Gastroesophageal sphincter (tissue), 4 donors: Measurements from ENCODE around the gene C1GALT1C1L. TPM values are rescaled to one million over a fixed set of nuclear protein-coding genes. Genes with fewer than 3 reads are reported as not detected.
"Not testable (repeated sequence)": the region's sequence is repeated elsewhere in the genome, so short reads cannot be mapped to it uniquely, and the experiment has no call there.

Experiments
- ATAC-seq: fragments of 150-250 bp; one replicate; pipeline ENCODE4 v1.9.1; 2016; ENCODE audit warnings: mild to moderate bottlenecking, moderate library complexity
- H3K27ac ChIP-seq, 4 donors: fragments of 200-600 bp; sonication (generic) in 3 of 4; 1 replicate in 3 of 4; 2 replicates in 1 of 4; pipeline ENCODE4 v1.5.1; 2016 to 2019
- H3K27me3 ChIP-seq: fragments of 200-600 bp; sonication (generic); one replicate; pipeline ENCODE4 v1.5.1; 2019
- H3K36me3 ChIP-seq, 2 donors: fragments of 200-600 bp; sonication (generic); one replicate each; pipeline ENCODE4 v1.5.1; 2019; ENCODE audit warnings: control low read depth in 1 of 2
- H3K4me1 ChIP-seq, 3 donors: fragments of 200-600 bp; sonication (generic); 1 replicate in 2 of 3; 2 replicates in 1 of 3; pipeline ENCODE4 v1.5.1; 2016 to 2019; ENCODE audit warnings: control low read depth in 2 of 3
- H3K4me3 ChIP-seq, 2 donors: fragments of 200-600 bp; sonication (generic); one replicate each; pipeline ENCODE4 v1.5.1; 2019; ENCODE audit warnings: mild to moderate bottlenecking in 1 of 2, moderate library complexity in 1 of 2
- H3K9me3 ChIP-seq, 3 donors: fragments of 200-600 bp; sonication (generic); one replicate each; pipeline ENCODE4 v1.5.1; 2017 to 2019; ENCODE audit warnings: control low read depth in 2 of 3
- CTCF ChIP-seq, 4 experiments: fragments of 200-600 bp in 2 of 4; fragments of 450-650 bp in 2 of 4; sonication (generic) in 1 of 4; IDR thresholded peaks; one replicate each; pipeline ENCODE4 v1.5.1; 2017 to 2019; ENCODE audit warnings: antibody characterized with exemption in 4 of 4, mild to moderate bottlenecking in 2 of 4, moderate library complexity in 2 of 4
- EP300 ChIP-seq: sonication (generic); formaldehyde crosslinking; IDR thresholded peaks from one replicate; pipeline ENCODE4 v1.6.1; 2017; ENCODE audit warnings: antibody characterized with exemption, mild to moderate bottlenecking
- POLR2A ChIP-seq, 2 donors: fragments of 450-650 bp; IDR thresholded peaks; one replicate each; pipeline ENCODE4 v1.6.1; 2017; ENCODE audit warnings: antibody characterized with exemption in 2 of 2, mild to moderate bottlenecking in 2 of 2, moderate library complexity in 1 of 2
- POLR2AphosphoS5 ChIP-seq: sonication (generic); formaldehyde crosslinking; IDR thresholded peaks from one replicate; pipeline ENCODE4 v1.6.1; 2017; ENCODE audit warnings: antibody characterized with exemption
- WGBS, 2 donors: methylation state at CpG; one replicate each; pipeline ENCODE4 v1.1.5; 2018; ENCODE audit warnings: low coverage in 1 of 2; 5-methylcytosine and 5-hydroxymethylcytosine counted together
- total RNA-seq, 4 donors: library from RNA; depleted of rRNA; stranded (reverse); fragments of >200 nt; gene quantifications; one replicate each; pipeline ENCODE4 v1.1.0, GENCODE V29; 2016

Gene C1GALT1C1L
- total RNA-seq, 4 donors from 2014 or later = 0.78 to 1.6 (median 1.4) TPM

GRCh38 chr2:43708178-43708577, 31.9 kb upstream of the C1GALT1C1L start:
- TF ChIP-seq CTCF (IDR thresholded peaks at IDR 0.05) = no peak
- WGBS, 2 donors = 69 to 90% methylated on average over 5 of the region's 6 CpGs
- Histone ChIP-seq H3K36me3 (peaks cover 0 to 56% of the 10 kb centered on the region in 2 donors), H3K4me3 (no peak overlapping the region), H3K4me1 (peaks cover 0 to 8% (median 0%) of the 10 kb centered on the region in 3 donors), H3K27me3 (no peaks in the 10 kb centered on the region), H3K9me3 (no peaks in the 10 kb centered on the region), H3K27ac (no peak overlapping the region)
- ATAC-seq = no peak

GRCh38 chr2:43707255-43708015, 31.2 kb upstream of the C1GALT1C1L start:
- Histone ChIP-seq H3K9me3 (no peaks in the 10 kb centered on the region), H3K4me1 (peaks cover 0 to 8% (median 0%) of the 10 kb centered on the region in 3 donors), H3K27ac (peak overlapping the region in 1 of 4 donors; percentile 26), H3K27me3 (no peaks in the 10 kb centered on the region), H3K36me3 (peaks cover 0 to 53% of the 10 kb centered on the region in 2 donors), H3K4me3 (no peak overlapping the region)
- peak; percentile 95 for ATAC-seq
- 28 to 52% methylated on average over 6 to 7 of the region's 7 CpGs for WGBS, 2 donors
- TF ChIP-seq EP300 (no peak), POLR2AphosphoS5 (no peak), CTCF (IDR thresholded peaks at IDR 0.05) (no peak), POLR2A (IDR thresholded peaks at IDR 0.05) (no peak)

GRCh38 chr2:43701111-43701510, 24.9 kb upstream of the C1GALT1C1L start:
- peaks cover 0 to 26% of the 10 kb centered on the region in 2 donors for H3K36me3 ChIP-seq
- H3K4me3 ChIP-seq = no peak overlapping the region
- no peaks in the 10 kb centered on the region for H3K4me1 ChIP-seq
- TF ChIP-seq CTCF (IDR thresholded peaks at IDR 0.05) (no peak), POLR2A (IDR thresholded peaks at IDR 0.05) (no peak), POLR2AphosphoS5 (no peak), EP300 (no peak)
- ATAC-seq = no peak
- no peaks in the 10 kb centered on the region for H3K9me3 ChIP-seq
- no peak overlapping the region for H3K27ac ChIP-seq
- no peaks in the 10 kb centered on the region for H3K27me3 ChIP-seq

GRCh38 chr2:43699761-43700160, 23.5 kb upstream of the C1GALT1C1L start:
- Histone ChIP-seq H3K4me3 (no peak overlapping the region), H3K4me1 (no peaks in the 10 kb centered on the region), H3K27me3 (no peaks in the 10 kb centered on the region), H3K9me3 (no peaks in the 10 kb centered on the region), H3K36me3 (peaks cover 0 to 30% of the 10 kb centered on the region in 2 donors), H3K27ac (no peak overlapping the region)
- TF ChIP-seq POLR2A (IDR thresholded peaks at IDR 0.05) = no peak
- TF ChIP-seq EP300 = no peak
- no peak for TF ChIP-seq POLR2AphosphoS5
- TF ChIP-seq CTCF (IDR thresholded peaks at IDR 0.05) = no peak
- 56 to 78% methylated on average over 2 to 3 of the region's 3 CpGs for WGBS, 2 donors
- ATAC-seq = no peak

GRCh38 chr2:43698140-43698539, 21.9 kb upstream of the C1GALT1C1L start:
- WGBS, 2 donors = 87 to 100% methylated on average over 2 to 5 of the region's 6 CpGs
- not testable (repeated sequence) for H3K4me3 ChIP-seq

More at GRCh38 chr2:43698140-43698539, 21.9 kb upstream of the C1GALT1C1L start:
- H3K36me3 ChIP-seq = peaks cover 0 to 30% of the 10 kb centered on the region in 2 donors
- H3K4me1 ChIP-seq, H3K27me3 ChIP-seq, H3K27ac ChIP-seq, ATAC-seq, H3K9me3 ChIP-seq: not testable (repeated sequence)
